Hepatocyte (in vitro differentiated cells): ENCODE data around the gene OBSCN. TPM values are rescaled to one million over a fixed set of nuclear protein-coding genes. Genes with fewer than 3 reads are reported as not detected.

Source experiments
- DNase-seq: peaks from one replicate; pipeline ENCODE4 v3.0.0-alpha.2; 2016; ENCODE audit warnings: low spot score
- H2AFZ ChIP-seq: fragments of 200-600 bp; sonication (generic); 2 replicates; pipeline ENCODE4 v1.6.0; 2016; ENCODE audit warnings: antibody characterized with exemption, mild to moderate bottlenecking
- H3K27ac ChIP-seq: fragments of 200-600 bp; sonication (generic); 2 replicates; pipeline ENCODE4 v1.5.1; 2016; ENCODE audit warnings: mild to moderate bottlenecking
- H3K27me3 ChIP-seq: fragments of 200-600 bp; sonication (generic); 2 replicates; pipeline ENCODE4 v1.6.1; 2016
- H3K36me3 ChIP-seq: fragments of 200-600 bp; sonication (generic); replicated peaks from 2 replicates; pipeline ENCODE4 v1.5.1; 2016; ENCODE audit warnings: low read depth; ENCODE audit not compliant: insufficient read depth
- H3K4me1 ChIP-seq: fragments of 200-600 bp; sonication (generic); 2 replicates; pipeline ENCODE4 v1.5.1; 2016; ENCODE audit warnings: mild to moderate bottlenecking, moderate library complexity; ENCODE audit not compliant: insufficient read depth
- H3K4me2 ChIP-seq: fragments of 200-600 bp; sonication (generic); 2 replicates; pipeline ENCODE4 v1.6.0; 2016
- H3K4me3 ChIP-seq: fragments of 200-600 bp; sonication (generic); 2 replicates; pipeline ENCODE4 v1.5.1; 2016; ENCODE audit warnings: mild to moderate bottlenecking
- H3K79me2 ChIP-seq: fragments of 200-600 bp; sonication (generic); 2 replicates; pipeline ENCODE4 v1.6.0; 2017; ENCODE audit warnings: mild to moderate bottlenecking
- H3K9me2 ChIP-seq: fragments of 200-600 bp; sonication (generic); replicated peaks from 2 replicates; pipeline ENCODE4 v1.6.0; 2017; ENCODE audit warnings: mild to moderate bottlenecking; ENCODE audit not compliant: insufficient read depth
- H3K9me3 ChIP-seq: fragments of 200-600 bp; sonication (generic); 2 replicates; pipeline ENCODE4 v1.5.1; 2016; ENCODE audit warnings: low read depth, mild to moderate bottlenecking
- H4K20me1 ChIP-seq: fragments of 200-600 bp; sonication (generic); 2 replicates; pipeline ENCODE4 v1.6.0; 2016; ENCODE audit warnings: mild to moderate bottlenecking; ENCODE audit not compliant: insufficient read depth, poor library complexity, severe bottlenecking
- CTCF ChIP-seq: fragments of 200-600 bp; sonication (generic); IDR thresholded peaks from 2 replicates; pipeline ENCODE4 v1.5.1; 2016; ENCODE audit warnings: antibody characterized with exemption, mild to moderate bottlenecking; ENCODE audit not compliant: poor library complexity
- EZH2 ChIP-seq: fragments of 200-600 bp; sonication (generic); IDR thresholded peaks from 2 replicates; pipeline ENCODE4 v1.6.1; 2016; ENCODE audit warnings: antibody characterized with exemption, mild to moderate bottlenecking, borderline replicate concordance
- EZH2phosphoT487 ChIP-seq: fragments of 200-600 bp; sonication (generic); IDR thresholded peaks from one replicate; pipeline ENCODE4 v1.6.1; 2018; ENCODE audit warnings: antibody characterized with exemption, mild to moderate bottlenecking, low read depth, moderate library complexity; ENCODE audit not compliant: unreplicated experiment, severe bottlenecking
- WGBS: methylation state at CpG from one replicate; pipeline ENCODE4 v1.1.6; 2016; ENCODE audit warnings: low lambda C conversion rate; ENCODE audit errors: missing lambda C conversion rate; 5-methylcytosine and 5-hydroxymethylcytosine counted together
- polyA plus RNA-seq: library from polyadenylated mRNA; unstranded; fragments of >200 nt; fragmentation: Nextera tagmentation; extraction: Ambion mirVana; gene quantifications from 2 replicates; pipeline ENCODE4 v1.2.1, GENCODE V29; 2016
- total RNA-seq: library from RNA; depleted of rRNA; stranded (reverse); fragments of >200 nt; gene quantifications from 2 replicates; pipeline ENCODE4 v1.2.3, GENCODE V29; 2014

Gene OBSCN
- total and polyA plus RNA-seq, 2 experiments from 2014 or later, result 15.0 to 22.4 TPM

- Histone ChIP-seq H3K4me1 (no peaks in the 10 kb centered on the region), H4K20me1 (no peaks in the 10 kb centered on the region), H3K79me2 (no peaks in the 10 kb centered on the region), H3K9me2 (no peaks in the 10 kb centered on the region), H3K4me3 (no peak overlapping the region), H2AFZ (no peak overlapping the region), H3K4me2 (no peak overlapping the region), H3K27ac (no peak overlapping the region), H3K36me3 (no peaks in the 10 kb centered on the region), H3K27me3 (no peaks in the 10 kb centered on the region), H3K9me3 (no peaks in the 10 kb centered on the region)
- no peak for TF ChIP-seq EZH2
- no peak for TF ChIP-seq CTCF
- TF ChIP-seq EZH2phosphoT487, result no peak
- 97% methylated on average over 19 of the region's 19 CpGs for WGBS
- DNase-seq, result no peak
Observed at GRCh38 chr1:228271701-228272251, 63.9 kb downstream of the OBSCN start.

GRCh38 chr1:228272331-228272791 lies 64.5 kb downstream of the OBSCN start:
- Histone ChIP-seq H3K27ac (no peak overlapping the region), H3K36me3 (no peaks in the 10 kb centered on the region), H3K9me2 (no peaks in the 10 kb centered on the region), H3K79me2 (no peaks in the 10 kb centered on the region), H3K4me3 (no peak overlapping the region), H3K9me3 (no peaks in the 10 kb centered on the region), H4K20me1 (no peaks in the 10 kb centered on the region), H3K4me2 (no peak overlapping the region), H3K4me1 (no peaks in the 10 kb centered on the region), H3K27me3 (no peaks in the 10 kb centered on the region), H2AFZ (no peak overlapping the region)
- DNase-seq, result no peak
- TF ChIP-seq EZH2phosphoT487 (no peak), EZH2 (no peak), CTCF (no peak)
- WGBS, result 97% methylated on average over 5 of the region's 7 CpGs

GRCh38 chr1:228272831-228273571 lies 65.2 kb downstream of the OBSCN start:
- H3K4me2 ChIP-seq, result no peak overlapping the region
- 96% methylated on average over 22 of the region's 22 CpGs for WGBS
- no peaks in the 10 kb centered on the region for H3K27me3 ChIP-seq
- H4K20me1 ChIP-seq, result no peaks in the 10 kb centered on the region
- DNase-seq, result no peak
- no peaks in the 10 kb centered on the region for H3K9me2 ChIP-seq
- no peaks in the 10 kb centered on the region for H3K36me3 ChIP-seq
- H3K9me3 ChIP-seq, result no peaks in the 10 kb centered on the region
- TF ChIP-seq EZH2 (no peak), EZH2phosphoT487 (no peak), CTCF (no peak)
- H3K27ac ChIP-seq, result no peak overlapping the region
- H2AFZ ChIP-seq, result no peak overlapping the region
- H3K4me1 ChIP-seq, result no peaks in the 10 kb centered on the region
- no peak overlapping the region for H3K4me3 ChIP-seq
- no peaks in the 10 kb centered on the region for H3K79me2 ChIP-seq
